Stimulated activated CD8-positive, alpha-beta memory T cell treated with anti-CD3 and anti-CD28 coated beads, Interleukin-15, amount 100 ng/mL, for 4 hours (primary cell): ENCODE data around the gene PLA2G2C.

Source experiments
- DNase-seq, 2 donors: peaks; one replicate each; pipeline ENCODE4 v3.0.0-alpha.2; 2020; ENCODE audit warnings: low read depth in 2 of 2

Gene PLA2G2C

GRCh38 chr1:20207546-20207945 lies 21.2 kb upstream of the PLA2G2C start:
- DNase-seq, result no peak

DNA sequence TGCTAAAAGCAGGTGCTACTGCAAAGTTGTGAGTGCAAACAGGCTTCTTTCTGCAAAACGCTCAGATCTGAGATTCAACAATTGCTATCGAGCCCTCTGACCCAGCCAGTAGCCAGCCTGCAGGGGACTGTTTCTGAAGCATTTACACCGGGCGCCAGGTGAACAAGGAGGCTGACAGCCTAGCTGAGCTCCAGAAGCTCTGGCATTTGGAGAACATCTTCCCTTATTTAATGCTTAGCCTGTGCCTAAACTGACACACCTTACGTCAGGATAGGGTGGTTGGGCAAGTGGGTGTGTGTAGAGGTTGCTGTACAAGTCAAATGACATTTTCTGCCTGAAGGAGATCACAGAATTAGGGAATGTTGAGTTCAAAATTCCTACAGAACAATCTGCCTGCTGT lies 15.8 kb upstream of the PLA2G2C start:
- DNase-seq, result no peak

DNA sequence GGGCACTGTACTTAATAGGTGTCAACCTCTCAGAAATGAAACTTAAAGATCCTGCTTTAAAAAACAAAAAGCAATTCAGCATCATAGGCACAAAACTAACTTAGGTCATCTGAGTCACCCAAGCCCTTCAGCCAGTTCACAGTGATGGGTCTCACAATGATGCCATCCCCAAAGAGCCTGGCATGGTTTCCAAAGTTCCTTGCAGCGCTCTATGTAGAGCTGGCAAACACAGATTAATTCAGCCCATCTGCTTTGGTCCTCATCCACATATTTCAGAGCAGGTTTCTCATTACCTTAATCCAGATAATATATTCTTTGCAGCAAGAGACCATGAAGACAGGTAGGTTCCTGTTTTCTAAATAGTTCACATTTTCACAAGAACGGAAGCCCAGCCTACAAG lies 14.6 kb upstream of the PLA2G2C start:
- no peak for DNase-seq

DNA sequence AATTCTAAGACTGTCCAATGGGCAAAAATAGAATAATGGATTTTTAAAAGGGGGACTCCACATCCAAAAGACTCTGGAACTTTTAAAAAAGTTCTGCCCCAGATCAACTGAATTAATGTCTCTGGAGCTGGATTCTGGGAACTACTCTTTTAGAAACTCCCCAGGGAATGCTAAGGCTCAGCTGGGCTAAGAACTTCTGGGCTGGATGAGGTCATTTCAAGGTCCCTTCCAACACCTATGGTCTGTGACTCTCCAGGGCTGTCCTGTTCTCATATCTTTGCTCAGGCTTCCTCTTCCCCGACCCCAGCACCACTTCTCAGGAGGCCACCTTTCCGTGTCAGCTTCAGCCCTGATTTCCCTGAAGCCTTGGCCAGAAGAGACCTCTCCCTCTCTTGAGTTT lies 13.5 kb upstream of the PLA2G2C start:
- DNase-seq, result no peak

DNA sequence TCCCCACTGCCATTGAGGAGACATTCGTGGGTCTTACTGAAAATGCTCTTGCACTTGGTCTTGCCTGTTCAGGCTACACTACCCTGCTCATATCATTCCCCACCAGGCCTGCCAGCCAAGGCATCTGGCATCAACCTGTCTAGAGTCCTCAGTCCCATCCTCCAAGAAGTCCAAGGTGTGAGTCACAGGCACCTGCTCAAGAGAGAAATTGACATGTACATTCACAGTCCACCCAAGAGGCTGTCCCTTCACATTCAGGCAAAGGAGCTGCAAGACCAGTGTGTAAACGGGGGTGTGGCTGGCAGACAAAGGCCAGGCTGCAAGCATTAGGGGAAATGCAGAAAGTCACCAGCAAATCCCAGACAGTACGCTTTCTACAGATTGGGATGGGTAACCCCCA lies 13.1 kb upstream of the PLA2G2C start:
- DNase-seq, result no peak

- no peak for DNase-seq
Observed at GRCh38 chr1:20198918-20199317, 12.6 kb upstream of the PLA2G2C start.

- DNase-seq, result no peak
Observed at GRCh38 chr1:20198296-20198695, 12.0 kb upstream of the PLA2G2C start.

- no peak for DNase-seq
Observed at GRCh38 chr1:20197329-20197791, 11.0 kb upstream of the PLA2G2C start.

DNA sequence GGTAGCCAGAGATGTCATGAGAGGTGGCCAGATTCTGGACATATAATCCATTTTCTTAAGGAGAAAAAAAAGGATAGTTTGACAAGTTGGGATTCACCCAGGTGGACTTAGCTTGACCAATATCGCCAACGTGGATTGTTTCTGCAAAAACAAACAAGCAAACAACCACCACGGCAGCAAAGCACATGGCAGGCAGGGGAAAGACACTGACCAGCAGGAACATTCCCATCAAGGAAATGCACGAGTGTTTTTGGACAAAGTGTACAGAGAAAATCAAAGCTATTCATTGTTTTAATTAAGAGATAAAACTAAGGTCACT lies 9.1 kb upstream of the PLA2G2C start:
- no peak for DNase-seq

- peak; percentile 32 to 50 for DNase-seq
Observed at GRCh38 chr1:20194757-20195461, 8.6 kb upstream of the PLA2G2C start.

DNA sequence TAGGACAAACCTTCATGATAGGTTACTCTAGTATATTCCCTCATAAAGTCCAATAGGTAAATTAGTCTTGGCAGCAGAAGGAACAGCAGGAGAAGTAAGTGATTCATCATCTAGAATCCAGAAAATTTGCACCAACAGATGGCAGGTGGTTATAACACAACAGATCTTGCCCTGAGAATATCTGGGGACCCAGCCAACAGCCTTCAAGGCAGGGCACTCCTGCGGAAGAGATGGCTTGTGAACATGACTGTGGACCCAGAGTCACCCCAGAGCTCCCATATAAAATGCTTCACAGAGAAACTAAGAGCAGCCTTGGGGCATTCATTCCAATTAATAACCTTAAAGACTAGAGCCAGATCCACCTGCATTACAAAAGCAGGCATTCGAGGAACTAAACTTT lies 7.9 kb upstream of the PLA2G2C start:
- DNase-seq, result no peak

DNA sequence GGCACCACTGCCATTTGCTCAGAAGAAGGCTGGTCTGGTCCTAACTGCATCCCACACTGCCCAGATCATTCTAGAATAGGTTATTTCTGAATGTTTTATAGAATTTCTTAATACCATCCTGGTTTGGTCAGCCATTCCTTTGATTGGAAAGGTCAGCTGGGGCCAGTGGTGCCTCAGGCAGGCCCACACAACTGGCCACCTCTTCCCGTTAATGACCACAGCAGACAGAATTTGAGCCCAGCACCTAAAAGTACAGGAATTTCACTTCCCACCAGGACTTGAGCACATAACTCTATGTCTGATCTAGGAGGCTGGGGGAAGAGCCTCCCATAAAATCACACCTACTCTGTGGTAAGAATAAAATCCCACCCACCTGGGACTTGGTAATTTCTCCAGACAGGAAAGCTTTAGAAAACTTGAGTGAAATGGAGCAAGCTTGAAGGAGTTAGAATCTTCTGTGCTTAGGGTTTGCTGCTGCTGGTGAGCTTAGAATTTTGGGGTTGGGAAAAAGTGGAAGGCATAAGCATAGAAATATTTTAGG lies 6.6 kb upstream of the PLA2G2C start:
- DNase-seq, result no peak

GRCh38 chr1:20192364-20192763 lies 6.0 kb upstream of the PLA2G2C start:
- no peak for DNase-seq

- DNase-seq, result no peak
Observed at GRCh38 chr1:20191266-20191825, 5.0 kb upstream of the PLA2G2C start.

GRCh38 chr1:20190256-20191160 lies 4.2 kb upstream of the PLA2G2C start:
- no peak for DNase-seq

GRCh38 chr1:20189664-20190063 lies 3.3 kb upstream of the PLA2G2C start:
- no peak for DNase-seq

GRCh38 chr1:20188455-20188817 lies 2.1 kb upstream of the PLA2G2C start:
- no peak for DNase-seq

- DNase-seq, result no peak
Observed at GRCh38 chr1:20187813-20188454, 1.6 kb upstream of the PLA2G2C start.

DNA sequence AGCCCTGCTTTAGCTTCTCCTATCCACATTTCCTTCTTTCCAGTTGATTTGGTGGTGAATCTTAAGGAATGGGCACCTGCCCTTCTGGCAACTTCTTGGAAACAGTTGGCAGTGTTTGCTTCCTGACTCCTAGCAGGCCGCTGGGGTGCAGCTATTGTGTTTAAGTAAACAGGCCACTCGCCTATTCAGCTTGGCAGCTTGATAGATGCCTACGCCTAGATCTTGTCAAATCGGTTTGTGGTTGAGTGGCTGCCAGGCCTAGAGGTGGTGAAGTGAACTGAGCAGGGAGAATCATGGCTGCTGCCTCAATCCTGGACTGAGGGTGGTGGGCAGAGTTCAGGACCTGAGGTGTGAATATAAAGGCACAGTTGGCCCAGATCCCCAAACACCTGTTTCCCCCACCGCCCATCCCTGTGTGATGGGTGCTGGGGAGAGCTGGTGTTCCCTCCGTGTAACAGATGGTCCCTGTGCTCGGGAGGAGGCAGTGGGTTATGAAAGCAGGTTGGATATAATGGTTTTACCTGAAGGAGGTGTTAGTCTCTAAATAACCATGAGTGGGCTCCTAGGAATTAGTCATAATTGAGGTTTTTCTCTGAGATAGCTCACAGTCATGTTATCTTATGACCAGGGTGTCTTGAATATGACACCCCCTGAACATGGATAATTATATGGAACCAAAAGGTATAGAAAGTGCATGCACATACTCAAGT lies 940 bp upstream of the PLA2G2C start:
- DNase-seq, result no peak

GRCh38 chr1:20184997-20185833 lies 1.1 kb downstream of the PLA2G2C start:
- peak; percentile 18 to 38 for DNase-seq

GRCh38 chr1:20184481-20184900 lies 1.8 kb downstream of the PLA2G2C start:
- no peak for DNase-seq
